NT2/D1 (cell line): ENCODE data around the gene SF3B3.

Source experiments
- YY1 ChIP-seq: IDR thresholded peaks from 2 replicates; pipeline ENCODE4 v1.6.1; 2011; ENCODE audit not compliant: insufficient read length, insufficient read depth
- ZNF274 ChIP-seq: IDR thresholded peaks from 2 replicates; pipeline ENCODE4 v1.6.1; 2011; ENCODE audit warnings: mild to moderate bottlenecking, low read depth, low read length

GRCh38 chr16:70563636-70564035 is 40.0 kb downstream of the SF3B3 start:
- TF ChIP-seq ZNF274: no peak
- no peak for TF ChIP-seq YY1
